ENCODE results near the gene STAT3. TPM values are rescaled to one million over a fixed set of nuclear protein-coding genes. Genes with fewer than 3 reads are reported as not detected.
"Not testable (repeated sequence)": the region's sequence is repeated elsewhere in the genome, so short reads cannot be mapped to it uniquely, and the experiment has no call there.

Gene STAT3
- total and polyA plus RNA-seq, 2 donors (not counting 1 experiment from before 2014, with no cell fraction given): 50.1 to 140 TPM

DNA sequence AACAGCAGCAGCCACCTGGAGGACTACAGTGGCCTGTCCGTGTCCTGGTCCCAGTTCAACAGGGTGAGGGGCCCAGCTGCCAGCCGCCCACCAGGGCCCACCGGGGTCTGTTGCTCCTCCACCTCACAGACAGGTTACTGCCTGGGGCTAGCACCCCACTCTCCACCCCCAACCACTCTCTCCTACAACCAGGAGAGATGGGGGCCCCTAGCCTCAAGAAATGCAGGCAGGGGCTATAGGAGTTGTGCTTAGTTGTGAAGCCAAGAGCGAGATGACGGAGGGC, 81.9 kb downstream of the STAT3 start:
- Histone ChIP-seq H3K36me3 (replicated peaks in 1 of 2; ENCODE audit: control extremely low read depth in 1 of 2, control insufficient read depth in 1 of 2, extremely low read depth in 1 of 2, insufficient read depth in 2 of 2, low read length in 1 of 2) (peaks cover 0 to 89% of the 10 kb centered on the region in 2 experiments), H2AFZ (ENCODE audit: insufficient read depth, low read depth, low read length, poor library complexity, severe bottlenecking) (no peak overlapping the region), H3K27me3 (replicated peaks in 1 of 4; ENCODE audit: control extremely low read depth in 1 of 4, control insufficient read depth in 3 of 4, insufficient read depth in 4 of 4, low read length in 3 of 4) (no peaks in the 10 kb centered on the region), H3K4me1 (ENCODE audit: control insufficient read depth in 2 of 2, insufficient read depth in 2 of 2, low read length in 2 of 2) (peaks cover 0 to under 1% of the 10 kb centered on the region in 2 donors), H3K4me2 (replicated peaks; ENCODE audit: low read depth, low read length, poor library complexity, severe bottlenecking) (no peak overlapping the region), H4K20me1 (ENCODE audit: control insufficient read depth, insufficient read depth, low read length, poor library complexity, severe bottlenecking) (peaks cover under 1% of the 10 kb centered on the region), H3K79me2 (ENCODE audit: control insufficient read depth, insufficient read depth, low read length) (no peaks in the 10 kb centered on the region), H3K9me3 (ENCODE audit: control extremely low read depth in 1 of 3, control insufficient read depth in 2 of 3, insufficient read depth in 1 of 3, low read length in 2 of 3) (no peaks in the 10 kb centered on the region), H3K9ac (ENCODE audit: low read length) (no peak overlapping the region), H3K4me3 (ENCODE audit: control extremely low read depth in 1 of 5, extremely low read depth in 1 of 5, insufficient read depth in 1 of 5, low read depth in 2 of 5, low read length in 4 of 5) (no peak overlapping the region), H3K27ac (ENCODE audit: low read length in 2 of 2) (no peak overlapping the region)
- H3K4me3 Mint-ChIP-seq: no peak overlapping the region
- no peak overlapping the region for H3K27ac Mint-ChIP-seq
- DNase-seq (no peak), ATAC-seq (ENCODE audit: low read depth) (no peak)
- H3K27me3 Mint-ChIP-seq: no peaks in the 10 kb centered on the region
- WGBS (ENCODE audit: insufficient coverage): 100% methylated on average over 3 of the region's 5 CpGs
- H3K4me1 Mint-ChIP-seq: peaks cover 2% of the 10 kb centered on the region
- POLR2A ChIA-PET: no interaction called here
- CTCF ChIA-PET: no interaction called here
- no peaks in the 10 kb centered on the region for H3K9me3 Mint-ChIP-seq (ENCODE audit: insufficient read depth)
- intact Hi-C loops (cut with micrococcal nuclease): no loop called here
- TF ChIP-seq EZH2 (IDR thresholded peaks at IDR 0.05; ENCODE audit: borderline replicate concordance, insufficient read depth, low read depth, low read length, poor library complexity, severe bottlenecking): no peak
- TF ChIP-seq, protein P1, sequence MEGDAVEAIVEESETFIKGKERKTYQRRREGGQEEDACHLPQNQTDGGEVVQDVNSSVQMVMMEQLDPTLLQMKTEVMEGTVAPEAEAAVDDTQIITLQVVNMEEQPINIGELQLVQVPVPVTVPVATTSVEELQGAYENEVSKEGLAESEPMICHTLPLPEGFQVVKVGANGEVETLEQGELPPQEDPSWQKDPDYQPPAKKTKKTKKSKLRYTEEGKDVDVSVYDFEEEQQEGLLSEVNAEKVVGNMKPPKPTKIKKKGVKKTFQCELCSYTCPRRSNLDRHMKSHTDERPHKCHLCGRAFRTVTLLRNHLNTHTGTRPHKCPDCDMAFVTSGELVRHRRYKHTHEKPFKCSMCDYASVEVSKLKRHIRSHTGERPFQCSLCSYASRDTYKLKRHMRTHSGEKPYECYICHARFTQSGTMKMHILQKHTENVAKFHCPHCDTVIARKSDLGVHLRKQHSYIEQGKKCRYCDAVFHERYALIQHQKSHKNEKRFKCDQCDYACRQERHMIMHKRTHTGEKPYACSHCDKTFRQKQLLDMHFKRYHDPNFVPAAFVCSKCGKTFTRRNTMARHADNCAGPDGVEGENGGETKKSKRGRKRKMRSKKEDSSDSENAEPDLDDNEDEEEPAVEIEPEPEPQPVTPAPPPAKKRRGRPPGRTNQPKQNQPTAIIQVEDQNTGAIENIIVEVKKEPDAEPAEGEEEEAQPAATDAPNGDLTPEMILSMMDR (IDR thresholded peaks at IDR 0.05): no peak

- Mint-ChIP-seq H3K27me3 (no peaks in the 10 kb centered on the region), H3K4me1 (peaks cover 1% of the 10 kb centered on the region), H3K4me3 (no peak overlapping the region), H3K9me3 (ENCODE audit: insufficient read depth) (no peaks in the 10 kb centered on the region), H3K27ac (no peak overlapping the region)
- H2AFZ ChIP-seq (ENCODE audit: insufficient read depth, low read depth, low read length, poor library complexity, severe bottlenecking): no peak overlapping the region
- intact Hi-C loops (cut with micrococcal nuclease): no loop called here
- H4K20me1 ChIP-seq (ENCODE audit: control insufficient read depth, insufficient read depth, low read length, poor library complexity, severe bottlenecking): no peaks in the 10 kb centered on the region
- no peak overlapping the region for H3K9ac ChIP-seq (ENCODE audit: low read length)
- no peak overlapping the region for H3K4me2 ChIP-seq (replicated peaks; ENCODE audit: low read depth, low read length, poor library complexity, severe bottlenecking)
- H3K79me2 ChIP-seq (ENCODE audit: control insufficient read depth, insufficient read depth, low read length): no peaks in the 10 kb centered on the region
- no peak overlapping the region for H3K27ac ChIP-seq (ENCODE audit: low read length in 2 of 2)
- H3K4me1 ChIP-seq (ENCODE audit: control insufficient read depth in 2 of 2, insufficient read depth in 2 of 2, low read length in 2 of 2): no peaks in the 10 kb centered on the region
- peaks cover 0 to 92% of the 10 kb centered on the region in 2 experiments for H3K36me3 ChIP-seq (replicated peaks in 1 of 2; ENCODE audit: control extremely low read depth in 1 of 2, control insufficient read depth in 1 of 2, extremely low read depth in 1 of 2, insufficient read depth in 2 of 2, low read length in 1 of 2)
- no peaks in the 10 kb centered on the region for H3K27me3 ChIP-seq (replicated peaks in 1 of 4; ENCODE audit: control extremely low read depth in 1 of 4, control insufficient read depth in 3 of 4, insufficient read depth in 4 of 4, low read length in 3 of 4)
- no peak for TF ChIP-seq EZH2 (IDR thresholded peaks at IDR 0.05; ENCODE audit: borderline replicate concordance, insufficient read depth, low read depth, low read length, poor library complexity, severe bottlenecking)
- TF ChIP-seq, protein P1 (IDR thresholded peaks at IDR 0.05): no peak
- POLR2A ChIA-PET: no interaction called here
- 92% methylated on average over 9 of the region's 18 CpGs for WGBS (ENCODE audit: insufficient coverage)
- ATAC-seq (ENCODE audit: low read depth): no peak
- H3K9me3 ChIP-seq (ENCODE audit: control extremely low read depth in 1 of 3, control insufficient read depth in 2 of 3, insufficient read depth in 1 of 3, low read length in 2 of 3): no peaks in the 10 kb centered on the region
- CTCF ChIA-PET: no interaction called here
- H3K4me3 ChIP-seq (ENCODE audit: control extremely low read depth in 1 of 5, extremely low read depth in 1 of 5, insufficient read depth in 1 of 5, low read depth in 2 of 5, low read length in 4 of 5): no peak overlapping the region
- DNase-seq: no peak
These were observed 82.5 kb downstream of the STAT3 start for GRCh38 chr17:42305543-42306384.

DNA sequence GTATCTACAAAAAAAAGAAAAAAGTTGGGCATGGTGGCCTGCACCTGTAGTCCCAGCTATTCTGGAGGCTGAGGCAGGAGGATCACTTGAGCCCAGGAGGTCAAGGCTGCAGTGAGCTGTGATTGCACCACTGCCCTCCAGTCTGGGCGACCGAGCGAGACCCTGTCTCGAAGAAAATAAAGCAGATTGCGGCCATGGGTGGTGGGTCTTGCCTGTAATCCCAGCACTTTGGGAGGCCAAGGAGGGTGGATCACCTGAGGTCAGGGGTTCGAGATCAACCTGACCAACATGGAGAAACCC, 83.3 kb downstream of the STAT3 start:
- H3K27me3 Mint-ChIP-seq; H3K27ac ChIP-seq (ENCODE audit: low read length in 2 of 2); ATAC-seq (ENCODE audit: low read depth); H3K4me1 Mint-ChIP-seq; CTCF ChIA-PET; H3K4me3 Mint-ChIP-seq; H3K4me3 ChIP-seq (ENCODE audit: control extremely low read depth in 1 of 5, extremely low read depth in 1 of 5, insufficient read depth in 1 of 5, low read depth in 2 of 5, low read length in 4 of 5); H3K9me3 ChIP-seq (ENCODE audit: control extremely low read depth in 1 of 3, control insufficient read depth in 2 of 3, insufficient read depth in 1 of 3, low read length in 2 of 3); H3K9ac ChIP-seq (ENCODE audit: low read length); H3K4me2 ChIP-seq (replicated peaks; ENCODE audit: low read depth, low read length, poor library complexity, severe bottlenecking); H3K4me1 ChIP-seq (ENCODE audit: control insufficient read depth in 2 of 2, insufficient read depth in 2 of 2, low read length in 2 of 2); DNase-seq; H3K9me3 Mint-ChIP-seq (ENCODE audit: insufficient read depth); H3K27me3 ChIP-seq (replicated peaks in 1 of 4; ENCODE audit: control extremely low read depth in 1 of 4, control insufficient read depth in 3 of 4, insufficient read depth in 4 of 4, low read length in 3 of 4); POLR2A ChIA-PET; intact Hi-C loops (cut with micrococcal nuclease); H3K27ac Mint-ChIP-seq; H4K20me1 ChIP-seq (ENCODE audit: control insufficient read depth, insufficient read depth, low read length, poor library complexity, severe bottlenecking); H2AFZ ChIP-seq (ENCODE audit: insufficient read depth, low read depth, low read length, poor library complexity, severe bottlenecking); H3K79me2 ChIP-seq (ENCODE audit: control insufficient read depth, insufficient read depth, low read length): not testable (repeated sequence)
- peaks cover 0 to 85% of the 10 kb centered on the region in 2 experiments for H3K36me3 ChIP-seq (replicated peaks in 1 of 2; ENCODE audit: control extremely low read depth in 1 of 2, control insufficient read depth in 1 of 2, extremely low read depth in 1 of 2, insufficient read depth in 2 of 2, low read length in 1 of 2)
- WGBS (ENCODE audit: insufficient coverage): 100% methylated on average over 5 of the region's 6 CpGs

Measured in B cell (primary cell).